ENCODE measurements around the gene SMIM20.

GRCh38 chr4:25955705-25956104 is 41.7 kb downstream of the SMIM20 start:
- no peak for TF ChIP-seq YY1 (IDR thresholded peaks at IDR 0.05; ENCODE audit: insufficient read depth, insufficient read length)
- no peak for TF ChIP-seq SUZ12 (IDR thresholded peaks at IDR 0.05; ENCODE audit: extremely low read depth, insufficient read depth, insufficient read length)
